Body of pancreas (tissue), 4 donors: ENCODE data around the gene ATAT1.
A peak's percentile ranks its signal among the peaks of the same experiment; 100 is the strongest.

Experiments
- CTCF ChIP-seq, 7 experiments: fragments of 450-650 bp in 4 of 7; fragments of 200-600 bp in 3 of 7; sonication (generic) in 3 of 7; IDR thresholded peaks; one replicate each; pipeline ENCODE4 v1.5.1; 2016 to 2019; ENCODE audit warnings: antibody characterized with exemption in 7 of 7
- POLR2A ChIP-seq, 3 donors: fragments of 450-650 bp; IDR thresholded peaks; one replicate each; pipeline ENCODE4 v1.6.1; 2016; ENCODE audit warnings: antibody characterized with exemption in 3 of 3, mild to moderate bottlenecking in 2 of 3

GRCh38 chr6:30646450-30647241, 20.0 kb downstream of the ATAT1 start, which contains the start of gene C6orf136:
- TF ChIP-seq CTCF (IDR thresholded peaks at IDR 0.05) (peak in 1 of 7 experiments; percentile 6), POLR2A (IDR thresholded peaks at IDR 0.05) (no peak)
